Stimulated activated CD4-positive, alpha-beta T cell treated with anti-CD3 and anti-CD28 coated beads, Interleukin-4, amount 100 ng/mL, for 48 hours (primary cell): ENCODE measurements around the gene SOWAHB.
"Not testable (repeated sequence)": the region's sequence is repeated elsewhere in the genome, so short reads cannot be mapped to it uniquely, and the experiment has no call there.

Experiments used
- DNase-seq, 2 donors: peaks; one replicate each; pipeline ENCODE4 v3.0.0-alpha.2; 2020; ENCODE audit warnings: low read depth in 2 of 2

The SOWAHB gene

GRCh38 chr4:76896048-76896447 is 1.9 kb downstream of the SOWAHB start:
- DNase-seq, result no peak

- DNase-seq, result no peak
Measured at GRCh38 chr4:76895619-76896018, 2.3 kb downstream of the SOWAHB start.

- no peak for DNase-seq
Measured at GRCh38 chr4:76894537-76895255, 3.2 kb downstream of the SOWAHB start.

- DNase-seq, result no peak
Measured at GRCh38 chr4:76892601-76893000, 5.3 kb downstream of the SOWAHB start.

- DNase-seq, result no peak
Measured at GRCh38 chr4:76892001-76892400, 5.9 kb downstream of the SOWAHB start.

GRCh38 chr4:76886848-76887441 is 11.0 kb downstream of the SOWAHB start:
- DNase-seq, result no peak

- DNase-seq, result no peak
Measured at GRCh38 chr4:76886214-76886613, 11.7 kb downstream of the SOWAHB start.

- DNase-seq, result no peak
Measured at GRCh38 chr4:76883147-76883546, 14.8 kb downstream of the SOWAHB start.

- DNase-seq, result no peak
Measured at GRCh38 chr4:76882630-76883029, 15.3 kb downstream of the SOWAHB start.

- DNase-seq, result no peak
Measured at GRCh38 chr4:76881375-76881774, 16.6 kb downstream of the SOWAHB start.

GRCh38 chr4:76879731-76880364 is 18.1 kb downstream of the SOWAHB start:
- no peak for DNase-seq

GRCh38 chr4:76878641-76879165 is 19.2 kb downstream of the SOWAHB start:
- not testable (repeated sequence) for DNase-seq

GRCh38 chr4:76874176-76874575 is 23.8 kb downstream of the SOWAHB start:
- DNase-seq, result no peak

- DNase-seq, result no peak
Measured at GRCh38 chr4:76873495-76873894, 24.4 kb downstream of the SOWAHB start.

- DNase-seq, result no peak
Measured at GRCh38 chr4:76872556-76872955, 25.4 kb downstream of the SOWAHB start.

- DNase-seq, result not testable (repeated sequence)
Measured at GRCh38 chr4:76868780-76869179, 29.2 kb downstream of the SOWAHB start.

GRCh38 chr4:76867880-76868655 is 29.9 kb downstream of the SOWAHB start:
- DNase-seq, result no peak

GRCh38 chr4:76867377-76867776 is 30.6 kb downstream of the SOWAHB start:
- DNase-seq, result no peak

GRCh38 chr4:76866641-76867040 is 31.3 kb downstream of the SOWAHB start:
- DNase-seq, result no peak

- no peak for DNase-seq
Measured at GRCh38 chr4:76858319-76858718, 39.6 kb downstream of the SOWAHB start.

- DNase-seq, result no peak
Measured at GRCh38 chr4:76857074-76857409, 40.9 kb downstream of the SOWAHB start.
